ENCODE results near the gene UGT1A1.

The UGT1A1 gene

DNA sequence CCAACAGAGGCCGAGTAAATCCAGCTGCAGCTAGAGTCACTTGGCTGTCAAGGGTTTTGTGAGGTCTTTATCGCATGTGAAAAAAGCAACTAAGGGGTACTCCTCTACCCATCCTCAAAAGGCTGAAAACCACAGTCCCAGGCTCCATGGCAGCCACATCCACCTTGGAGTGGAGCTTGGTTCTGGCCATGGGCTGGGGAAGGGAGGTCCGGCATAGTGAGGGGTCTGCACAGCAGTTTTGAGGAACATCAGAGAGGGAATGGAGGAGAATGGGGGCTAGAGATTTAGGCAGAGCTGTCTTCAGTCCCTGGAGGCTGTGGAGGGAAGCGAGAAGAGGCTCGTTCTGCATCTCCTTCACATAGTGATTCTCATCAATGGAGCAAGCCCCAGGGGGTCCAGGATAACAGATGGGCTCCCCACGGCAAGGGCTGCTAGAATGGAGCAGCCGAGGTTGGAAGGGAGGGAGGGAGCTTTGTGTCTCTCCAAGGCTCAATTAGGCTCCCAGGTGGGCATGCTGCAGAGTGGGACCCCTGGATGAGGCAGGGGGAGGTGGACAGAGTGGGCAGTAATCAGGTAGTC, 39.1 kb downstream of the UGT1A1 start:
- DNase-seq = no peak

- no peak for DNase-seq
These were observed 39.6 kb downstream of the UGT1A1 start for GRCh38 chr2:233799716-233800115.

GRCh38 chr2:233800208-233800607, 40.1 kb downstream of the UGT1A1 start:
- no peak for DNase-seq

- DNase-seq = no peak
These were observed 41.5 kb downstream of the UGT1A1 start for GRCh38 chr2:233801357-233802131.

DNA sequence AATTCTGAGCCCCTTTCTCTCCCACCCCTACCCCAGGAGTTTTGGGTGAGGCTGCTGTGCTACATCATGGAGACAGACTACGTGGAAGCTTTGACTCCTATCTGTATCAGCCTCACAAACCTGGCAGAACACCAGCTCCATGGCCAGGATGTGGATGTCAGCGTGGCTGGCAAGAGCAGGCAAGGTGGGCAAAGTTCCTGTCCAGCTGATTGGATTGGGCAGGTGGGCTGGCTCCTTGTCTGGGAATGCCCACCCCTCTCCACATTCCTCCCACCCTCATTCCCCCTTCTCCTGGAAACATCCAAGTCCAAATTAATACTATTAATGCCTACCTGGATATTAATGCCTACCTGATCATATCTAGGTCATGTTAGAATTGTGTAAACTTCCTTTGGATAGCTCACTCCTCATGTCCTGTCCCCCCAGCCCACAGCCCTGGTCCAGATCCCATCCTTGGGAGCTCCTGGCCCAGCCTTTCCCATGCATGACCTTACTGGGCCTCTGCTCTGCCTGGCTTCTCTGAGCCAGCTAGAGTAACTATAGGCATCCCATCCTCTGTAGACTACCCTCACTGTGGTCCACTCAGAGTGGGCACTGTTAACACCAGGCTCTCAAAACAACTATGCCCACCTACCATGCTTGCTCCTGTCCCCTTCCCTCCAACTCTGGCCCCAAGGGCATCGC, 42.2 kb downstream of the UGT1A1 start:
- no peak for DNase-seq

DNA sequence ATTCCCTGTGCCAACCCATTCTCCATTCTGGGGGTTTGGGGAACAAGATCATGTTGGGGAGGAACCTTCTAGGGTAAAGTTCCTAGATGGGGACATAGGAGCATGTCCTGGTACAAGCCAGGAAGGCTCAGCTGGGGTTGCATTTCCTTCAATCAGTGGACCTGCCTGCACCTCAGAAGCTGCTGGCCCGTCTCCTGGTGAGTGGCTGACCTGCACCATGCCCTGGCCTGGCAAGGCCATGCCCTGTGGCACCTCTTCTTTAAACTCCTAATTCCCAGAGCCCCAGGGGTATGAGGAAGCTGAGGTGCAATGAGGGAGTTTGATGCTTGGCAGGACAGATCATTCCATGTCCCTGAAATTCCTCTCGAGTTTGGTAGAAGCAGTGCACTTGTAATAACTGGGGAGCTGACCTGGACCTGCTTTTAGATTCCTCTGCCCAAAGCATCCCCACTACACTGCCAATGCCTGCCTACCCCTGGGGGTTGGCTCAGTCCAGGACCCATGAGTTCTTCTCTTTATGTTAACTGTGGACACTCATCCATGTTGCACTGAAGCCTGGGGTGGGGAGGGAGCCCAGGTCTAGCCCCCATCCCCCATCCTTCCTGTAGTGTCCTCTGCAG, 43.3 kb downstream of the UGT1A1 start:
- no peak for DNase-seq

GRCh38 chr2:233803994-233804393, 43.9 kb downstream of the UGT1A1 start:
- DNase-seq = no peak

DNA sequence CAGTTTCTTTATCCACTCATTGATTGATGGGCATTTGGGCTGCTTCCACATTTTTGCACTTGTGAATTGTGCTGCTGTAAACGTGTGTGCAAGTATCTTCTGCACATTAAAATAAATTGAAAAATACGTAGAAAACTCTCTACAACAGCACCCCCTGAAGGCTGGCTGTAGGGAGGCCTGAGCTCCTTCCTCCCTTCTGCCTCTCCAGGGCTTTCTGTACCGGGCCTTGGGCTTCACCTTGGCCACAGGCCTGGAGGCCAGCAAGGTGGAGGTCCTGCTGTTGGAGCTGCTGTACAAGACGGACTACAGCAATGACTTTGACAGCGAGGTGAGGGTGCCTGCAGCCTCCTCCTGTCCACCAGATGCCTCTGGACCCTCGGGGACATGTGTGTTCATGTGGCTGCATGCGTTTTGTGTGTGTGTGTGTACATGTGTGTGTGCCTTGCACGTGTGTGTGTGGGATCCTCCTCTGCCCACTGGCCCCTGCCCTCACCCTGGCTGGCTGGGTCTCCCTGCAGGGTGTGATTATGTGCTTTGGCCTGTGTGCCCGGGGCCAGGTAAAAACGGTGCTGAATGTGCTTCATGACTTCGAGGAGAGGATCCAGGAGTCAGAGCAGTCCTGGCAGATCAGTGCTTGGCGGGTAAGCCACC, 47.3 kb downstream of the UGT1A1 start:
- no peak for DNase-seq

GRCh38 chr2:233807966-233808935, 48.2 kb downstream of the UGT1A1 start:
- DNase-seq = no peak

GRCh38 chr2:233810385-233810784, 50.3 kb downstream of the UGT1A1 start:
- DNase-seq = no peak

DNA sequence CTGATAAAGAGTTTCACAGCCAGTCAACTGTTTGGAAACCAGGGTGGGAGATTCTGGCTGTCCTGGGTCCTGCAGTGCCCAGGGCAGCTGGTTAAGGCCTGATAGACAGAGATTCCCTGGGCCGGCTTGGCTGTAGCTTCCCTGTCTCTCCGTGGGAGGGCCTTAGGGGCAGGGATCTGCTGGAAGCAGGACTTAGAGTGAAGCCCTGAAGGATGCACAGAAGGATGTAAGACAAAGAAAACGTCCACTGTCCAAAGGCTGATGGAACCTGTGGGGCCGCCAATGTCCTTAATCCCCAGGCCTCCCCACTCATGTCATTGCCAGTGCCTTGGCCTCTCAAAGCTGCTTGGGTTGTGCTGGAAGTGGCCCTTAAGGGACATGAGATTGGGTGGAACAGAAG, 51.0 kb downstream of the UGT1A1 start:
- no peak for DNase-seq

DNA sequence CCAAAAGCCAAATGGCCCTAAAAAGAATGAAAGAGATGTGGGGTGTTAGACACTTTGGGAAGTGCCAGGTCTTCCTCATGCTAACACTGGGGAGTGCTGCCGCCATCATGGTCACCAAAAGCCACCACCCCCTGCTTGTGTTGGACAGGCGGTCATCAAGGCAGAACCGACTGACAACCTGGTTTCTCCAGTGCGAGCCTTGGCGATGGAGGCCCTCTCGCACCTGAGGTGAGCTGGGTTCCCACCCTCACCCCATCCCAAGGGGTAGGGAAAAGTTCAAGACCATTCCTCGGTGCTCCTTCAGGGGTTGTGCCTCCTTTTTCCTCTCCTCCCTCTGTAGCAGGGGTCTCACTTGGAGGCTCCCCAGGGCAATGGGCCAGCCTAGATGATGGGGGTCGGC, 51.7 kb downstream of the UGT1A1 start:
- no peak for DNase-seq

DNA sequence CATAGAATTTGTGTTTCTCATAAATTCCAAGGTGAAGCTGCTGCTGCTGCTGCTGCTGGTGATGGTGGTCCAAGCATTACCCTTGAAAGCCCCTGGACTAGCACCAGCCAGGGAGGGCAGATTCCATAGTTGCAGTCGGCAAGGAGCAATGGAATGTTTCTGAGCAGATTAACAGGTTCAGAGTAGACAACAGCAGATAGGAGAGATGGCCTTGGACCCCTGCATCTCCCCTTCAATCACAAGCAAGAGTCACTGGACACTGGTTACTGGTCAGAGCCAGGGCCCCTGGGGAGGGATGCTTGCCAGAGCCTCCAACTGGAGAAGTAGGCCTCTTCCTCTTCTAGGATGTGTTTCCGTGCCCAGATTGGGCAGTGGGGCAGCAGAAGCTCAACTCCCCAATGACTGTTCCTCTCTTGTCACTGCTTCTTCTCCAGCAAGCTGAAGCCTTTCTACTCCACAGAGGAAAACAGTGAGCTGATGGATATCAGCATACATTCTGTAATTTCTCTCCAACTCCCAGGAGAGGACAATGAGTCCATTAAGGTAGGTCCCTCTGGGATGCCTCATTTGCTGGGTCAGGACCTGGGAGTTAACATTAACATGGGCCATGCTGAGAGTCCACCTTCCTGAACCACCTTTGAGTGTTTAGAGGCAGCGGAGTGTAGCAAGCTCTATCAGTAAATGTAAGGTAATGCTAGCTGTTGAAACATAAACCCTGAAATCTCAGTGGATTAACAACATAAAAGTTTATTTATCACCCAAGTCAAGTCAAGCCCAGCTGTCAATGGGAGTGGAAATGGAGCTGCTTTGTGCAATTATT, 53.4 kb downstream of the UGT1A1 start:
- no peak for DNase-seq

GRCh38 chr2:233814056-233814835, 54.2 kb downstream of the UGT1A1 start:
- DNase-seq = no peak

DNA sequence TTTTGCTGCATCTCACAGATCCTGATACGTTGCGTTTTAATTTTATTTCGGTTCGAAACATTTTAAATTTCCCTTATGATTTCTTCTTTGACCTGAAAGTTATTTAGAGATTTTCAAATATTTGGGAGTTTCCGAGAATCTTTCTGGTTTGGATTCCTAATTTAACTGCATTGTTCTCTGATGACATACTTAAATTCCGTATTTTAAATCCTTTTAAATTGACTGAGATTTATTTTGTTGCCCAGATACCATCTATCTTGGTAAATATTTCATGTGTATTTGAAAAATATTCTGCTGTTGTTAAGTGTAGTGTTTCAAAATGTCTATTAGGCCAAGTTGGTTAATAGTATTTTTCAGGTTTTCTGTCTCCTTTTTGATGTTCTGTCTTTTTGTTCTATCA, 55.8 kb downstream of the UGT1A1 start:
- DNase-seq = no peak

- no peak for DNase-seq
These were observed 56.3 kb downstream of the UGT1A1 start for GRCh38 chr2:233816334-233816733.

DNA sequence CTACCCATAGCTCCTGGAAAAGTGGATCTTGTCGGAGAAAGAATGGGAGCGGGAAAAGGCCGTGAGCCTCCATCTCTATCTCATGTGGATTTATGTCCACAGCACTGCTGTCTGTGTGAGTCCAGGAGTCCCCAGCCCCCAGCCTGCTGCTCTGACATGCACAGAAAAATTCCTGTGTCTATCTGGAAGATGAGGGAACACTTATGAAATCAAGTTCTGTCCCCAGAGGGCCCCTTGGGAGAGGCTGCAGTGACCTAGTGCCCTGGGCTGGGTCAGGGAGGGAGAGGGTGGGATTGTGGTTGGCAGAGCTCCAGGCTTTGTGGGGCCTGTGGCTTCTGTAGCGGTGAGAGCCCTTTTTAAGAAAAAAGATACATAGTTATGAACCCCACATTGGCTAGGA, 56.7 kb downstream of the UGT1A1 start:
- DNase-seq = no peak

DNA sequence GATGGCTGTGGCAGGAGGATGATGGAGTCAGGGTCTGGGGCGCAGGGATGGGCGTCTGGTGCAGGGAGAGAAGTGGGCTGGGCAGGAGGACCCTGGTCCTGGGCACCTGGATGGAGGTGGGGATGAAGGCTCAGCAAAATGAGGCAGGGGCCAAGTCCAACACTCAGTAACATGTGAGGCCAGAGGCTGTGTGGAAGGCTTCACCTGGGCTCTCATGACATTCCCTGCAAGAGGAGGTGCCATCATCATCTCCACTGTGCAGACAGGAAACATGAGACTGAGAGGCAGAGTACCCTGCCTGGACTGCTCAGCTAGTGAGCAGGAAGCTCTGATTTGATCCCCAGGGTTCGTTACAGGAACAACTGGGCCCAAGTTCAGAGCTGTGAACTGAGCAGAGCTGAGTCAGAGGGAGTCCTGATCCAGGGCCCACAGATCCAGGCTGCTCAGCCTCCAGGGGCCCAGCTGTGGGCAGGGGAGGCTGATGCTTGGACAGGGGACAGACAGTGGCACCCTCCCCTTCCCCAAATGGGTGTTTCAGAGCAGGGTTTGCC, 57.4 kb downstream of the UGT1A1 start:
- no peak for DNase-seq

DNA sequence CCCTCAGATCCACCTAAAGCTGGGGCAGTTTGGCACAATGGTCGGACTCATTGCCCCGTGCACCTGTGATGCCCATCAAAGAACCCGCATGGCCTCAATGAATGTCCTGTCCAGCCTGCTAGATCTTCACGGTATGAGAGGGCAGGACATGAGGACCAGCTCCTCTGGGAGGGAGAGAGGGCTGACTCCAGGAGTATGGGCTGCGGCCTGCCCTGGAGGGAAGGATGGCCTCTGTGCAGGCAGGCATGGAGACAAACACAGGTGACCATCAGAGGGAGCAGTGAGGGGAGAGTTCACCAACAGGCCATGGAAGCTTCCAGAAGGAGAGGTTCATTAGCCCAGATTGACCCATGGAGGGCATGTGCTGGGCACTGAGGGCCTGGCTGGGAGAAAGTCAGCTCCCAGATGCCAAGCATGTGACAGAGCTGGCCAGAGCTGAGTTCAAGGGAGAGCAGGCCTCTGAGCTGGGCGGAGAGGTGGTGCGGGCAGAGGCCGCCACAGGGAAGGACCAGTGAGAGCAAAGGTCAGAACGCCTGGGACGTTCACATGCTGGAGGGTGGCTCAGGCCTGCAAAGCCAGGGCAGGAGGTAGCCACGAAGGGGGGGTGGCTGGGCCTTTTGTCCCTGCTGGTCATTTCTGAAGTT, 58.0 kb downstream of the UGT1A1 start:
- DNase-seq = no peak
